ENCODE data around the gene HIVEP3.

HIVEP3 gene

GRCh38 chr1:41868241-41868998, 50.3 kb downstream of the HIVEP3 start:
- Histone ChIP-seq H3K9me3 (ENCODE audit: control insufficient read depth in 5 of 5, low read length in 5 of 5) (no peaks in the 10 kb centered on the region), H3K4me1 (ENCODE audit: control insufficient read depth in 5 of 5, insufficient read depth in 5 of 5, low read length in 5 of 5) (peaks cover 0 to 20% (median 18%) of the 10 kb centered on the region in 5 donors), H3K4me3 (ENCODE audit: low read depth in 1 of 5, low read length in 5 of 5) (no peak overlapping the region), H3K9ac (ENCODE audit: low read length in 5 of 5) (no peak overlapping the region), H3K36me3 (ENCODE audit: control insufficient read depth in 5 of 5, insufficient read depth in 5 of 5, low read length in 5 of 5) (no peaks in the 10 kb centered on the region), H3K27me3 (ENCODE audit: control insufficient read depth in 5 of 5, insufficient read depth in 4 of 5, low read length in 5 of 5) (no peaks in the 10 kb centered on the region), H3K27ac (ENCODE audit: low read depth, low read length) (no peak overlapping the region)

- Histone ChIP-seq H3K4me3 (ENCODE audit: low read depth in 1 of 5, low read length in 5 of 5) (no peak overlapping the region), H3K9me3 (ENCODE audit: control insufficient read depth in 5 of 5, low read length in 5 of 5) (no peaks in the 10 kb centered on the region), H3K36me3 (ENCODE audit: control insufficient read depth in 5 of 5, insufficient read depth in 5 of 5, low read length in 5 of 5) (no peaks in the 10 kb centered on the region), H3K27ac (ENCODE audit: low read depth, low read length) (no peak overlapping the region), H3K27me3 (ENCODE audit: control insufficient read depth in 5 of 5, insufficient read depth in 4 of 5, low read length in 5 of 5) (no peaks in the 10 kb centered on the region), H3K9ac (ENCODE audit: low read length in 5 of 5) (no peak overlapping the region), H3K4me1 (ENCODE audit: control insufficient read depth in 5 of 5, insufficient read depth in 5 of 5, low read length in 5 of 5) (peaks cover 0 to 20% (median 18%) of the 10 kb centered on the region in 5 donors)
Measured at GRCh38 chr1:41866285-41866684, 52.4 kb downstream of the HIVEP3 start.

DNA sequence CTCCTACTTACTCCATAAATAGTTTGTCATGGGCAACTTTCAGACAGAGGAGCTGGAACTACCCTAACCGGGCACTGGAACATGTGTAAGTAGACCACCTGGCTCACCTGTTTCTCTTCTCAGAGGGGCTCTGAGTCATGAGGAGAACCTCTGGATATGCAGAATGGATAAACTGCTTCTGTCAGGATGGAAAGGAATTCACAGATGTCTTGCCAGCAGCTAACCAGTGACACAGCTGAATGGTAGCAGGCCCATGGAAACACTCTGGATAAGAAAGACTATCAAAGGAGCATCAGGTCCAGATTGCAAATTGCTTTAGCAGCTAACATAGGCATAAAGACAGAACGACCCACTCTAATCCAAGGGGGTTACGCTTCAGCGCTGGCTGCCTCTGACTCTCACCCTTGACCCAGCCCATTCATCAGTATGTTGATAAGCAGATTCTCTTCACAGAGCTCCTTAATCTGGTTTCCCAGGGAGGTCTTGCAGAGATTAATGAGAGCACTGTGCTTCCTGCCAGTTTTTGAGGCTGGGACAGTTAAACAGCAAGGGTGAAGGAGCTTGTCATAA, 54.2 kb downstream of the HIVEP3 start:
- H3K9me3 ChIP-seq (ENCODE audit: control insufficient read depth in 5 of 5, low read length in 5 of 5), result no peaks in the 10 kb centered on the region
- no peaks in the 10 kb centered on the region for H3K27me3 ChIP-seq (ENCODE audit: control insufficient read depth in 5 of 5, insufficient read depth in 4 of 5, low read length in 5 of 5)
- no peak overlapping the region for H3K9ac ChIP-seq (ENCODE audit: low read length in 5 of 5)
- H3K27ac ChIP-seq (ENCODE audit: low read depth, low read length), result no peak overlapping the region
- H3K4me1 ChIP-seq (ENCODE audit: control insufficient read depth in 5 of 5, insufficient read depth in 5 of 5, low read length in 5 of 5), result peaks cover 0 to 20% (median 18%) of the 10 kb centered on the region in 5 donors
- no peak overlapping the region for H3K4me3 ChIP-seq (ENCODE audit: low read depth in 1 of 5, low read length in 5 of 5)
- H3K36me3 ChIP-seq (ENCODE audit: control insufficient read depth in 5 of 5, insufficient read depth in 5 of 5, low read length in 5 of 5), result no peaks in the 10 kb centered on the region

DNA sequence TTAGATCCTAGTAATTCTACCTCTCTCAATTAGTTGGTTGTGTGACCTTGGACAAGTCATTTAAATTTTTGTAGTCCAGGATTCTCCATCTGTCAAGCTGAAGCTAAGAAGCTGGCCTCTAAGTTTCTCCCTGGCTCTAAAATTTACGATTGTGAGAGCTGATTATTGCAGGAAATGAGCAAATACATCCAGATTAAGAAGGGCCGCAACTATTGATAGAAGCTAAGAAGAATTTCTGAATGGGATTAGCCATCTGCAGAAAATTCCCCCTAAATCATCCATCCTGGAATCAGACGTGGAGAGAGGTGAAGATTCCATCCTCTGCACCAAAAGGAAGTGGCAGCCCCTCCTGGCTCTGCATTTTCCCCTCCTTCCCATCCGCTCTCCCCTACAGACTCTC, 55.0 kb downstream of the HIVEP3 start:
- no peaks in the 10 kb centered on the region for H3K9me3 ChIP-seq (ENCODE audit: control insufficient read depth in 5 of 5, low read length in 5 of 5)
- H3K9ac ChIP-seq (ENCODE audit: low read length in 5 of 5), result no peak overlapping the region
- no peak overlapping the region for H3K4me3 ChIP-seq (ENCODE audit: low read depth in 1 of 5, low read length in 5 of 5)
- H3K27me3 ChIP-seq (ENCODE audit: control insufficient read depth in 5 of 5, insufficient read depth in 4 of 5, low read length in 5 of 5), result no peaks in the 10 kb centered on the region
- no peaks in the 10 kb centered on the region for H3K36me3 ChIP-seq (ENCODE audit: control insufficient read depth in 5 of 5, insufficient read depth in 5 of 5, low read length in 5 of 5)
- H3K4me1 ChIP-seq (ENCODE audit: control insufficient read depth in 5 of 5, insufficient read depth in 5 of 5, low read length in 5 of 5), result peaks cover 0 to 20% (median 18%) of the 10 kb centered on the region in 5 donors
- H3K27ac ChIP-seq (ENCODE audit: low read depth, low read length), result no peak overlapping the region

DNA sequence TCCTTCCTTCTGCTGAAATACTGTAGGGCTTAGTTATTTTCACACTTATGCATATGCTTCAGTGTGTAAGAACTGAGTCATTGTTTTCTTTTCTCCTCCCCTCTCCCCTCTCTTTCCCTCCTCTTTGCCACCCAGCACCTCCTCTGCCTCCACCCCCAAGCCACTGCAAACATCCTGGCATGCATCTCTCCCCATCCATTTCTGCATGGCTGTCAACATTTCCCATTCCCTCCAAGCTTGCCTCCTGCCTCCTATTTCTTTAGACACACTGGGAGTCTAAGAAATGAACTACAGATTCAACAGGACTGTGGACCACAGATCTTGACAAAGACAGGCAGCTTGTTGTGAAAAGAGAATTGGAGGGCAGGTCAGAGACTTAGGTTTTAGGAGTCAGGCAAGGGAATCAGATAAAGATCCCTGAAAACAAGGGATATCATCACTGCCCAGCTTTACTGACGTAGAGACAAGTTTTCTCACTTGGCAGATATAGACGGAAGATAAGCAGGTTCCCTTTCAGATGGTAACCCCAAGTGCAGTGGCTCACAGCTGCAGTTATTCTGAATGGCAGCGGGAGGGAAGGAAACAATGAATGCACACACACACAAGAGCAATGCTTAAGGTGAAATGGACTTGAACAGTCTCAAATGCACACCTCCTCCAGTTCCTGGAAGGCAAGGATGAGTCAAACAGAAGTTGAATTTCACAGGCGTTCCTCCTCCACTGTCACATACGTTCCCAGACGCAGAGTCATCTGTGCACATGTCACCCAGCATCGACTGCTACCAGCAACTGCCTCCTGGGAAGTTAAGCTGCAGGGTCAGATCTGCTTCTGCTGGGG, 56.1 kb downstream of the HIVEP3 start:
- peaks cover 0 to 20% (median 18%) of the 10 kb centered on the region in 5 donors for H3K4me1 ChIP-seq (ENCODE audit: control insufficient read depth in 5 of 5, insufficient read depth in 5 of 5, low read length in 5 of 5)
- H3K27ac ChIP-seq (ENCODE audit: low read depth, low read length), result no peak overlapping the region
- no peak overlapping the region for H3K4me3 ChIP-seq (ENCODE audit: low read depth in 1 of 5, low read length in 5 of 5)
- no peaks in the 10 kb centered on the region for H3K27me3 ChIP-seq (ENCODE audit: control insufficient read depth in 5 of 5, insufficient read depth in 4 of 5, low read length in 5 of 5)
- H3K9ac ChIP-seq (ENCODE audit: low read length in 5 of 5), result no peak overlapping the region
- no peaks in the 10 kb centered on the region for H3K36me3 ChIP-seq (ENCODE audit: control insufficient read depth in 5 of 5, insufficient read depth in 5 of 5, low read length in 5 of 5)
- H3K9me3 ChIP-seq (ENCODE audit: control insufficient read depth in 5 of 5, low read length in 5 of 5), result no peaks in the 10 kb centered on the region

DNA sequence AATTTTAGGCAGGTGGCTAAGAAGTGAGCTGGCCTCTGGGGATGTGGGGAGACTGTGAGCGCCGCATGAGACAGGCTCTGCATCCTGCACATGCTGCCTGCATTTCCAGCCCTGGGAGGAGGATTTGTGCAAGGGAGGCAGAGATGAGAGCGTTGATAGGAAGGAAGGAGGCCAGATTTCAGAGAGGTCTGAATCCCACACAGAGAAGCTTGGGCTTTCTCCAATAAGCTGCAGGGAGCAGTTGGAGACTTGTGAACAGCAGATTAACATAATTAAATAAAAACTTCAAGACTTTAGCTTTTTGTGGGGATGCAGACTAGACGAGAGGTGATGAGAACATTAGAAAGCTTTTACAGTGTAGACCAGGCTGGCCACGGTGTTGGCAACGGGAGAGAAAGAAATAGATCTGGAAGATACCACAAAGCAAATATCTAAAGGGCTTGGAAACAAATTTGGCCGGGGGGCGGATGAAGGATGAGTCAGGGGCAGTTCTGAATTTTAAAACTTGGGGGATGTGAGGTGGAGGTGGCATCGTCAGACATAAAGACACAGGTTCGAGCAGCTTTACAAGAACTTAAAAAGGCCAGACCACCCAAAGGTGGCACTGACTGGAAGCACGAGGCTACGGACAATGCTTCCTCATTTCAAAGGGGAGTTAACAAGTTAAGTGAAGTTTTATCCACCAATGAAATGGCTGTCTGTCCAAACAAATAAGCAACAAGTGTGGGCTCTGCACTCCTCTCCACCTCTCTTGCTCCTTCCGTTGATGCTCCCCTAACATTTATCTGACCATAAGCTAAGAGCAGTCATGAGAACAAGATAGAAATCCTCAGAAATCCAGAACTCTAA, 57.0 kb downstream of the HIVEP3 start:
- no peaks in the 10 kb centered on the region for H3K9me3 ChIP-seq (ENCODE audit: control insufficient read depth in 5 of 5, low read length in 5 of 5)
- no peak overlapping the region for H3K4me3 ChIP-seq (ENCODE audit: low read depth in 1 of 5, low read length in 5 of 5)
- no peak overlapping the region for H3K27ac ChIP-seq (ENCODE audit: low read depth, low read length)
- no peaks in the 10 kb centered on the region for H3K36me3 ChIP-seq (ENCODE audit: control insufficient read depth in 5 of 5, insufficient read depth in 5 of 5, low read length in 5 of 5)
- H3K4me1 ChIP-seq (ENCODE audit: control insufficient read depth in 5 of 5, insufficient read depth in 5 of 5, low read length in 5 of 5), result peaks cover 2 to 23% (median 22%) of the 10 kb centered on the region in 5 donors
- H3K9ac ChIP-seq (ENCODE audit: low read length in 5 of 5), result no peak overlapping the region
- H3K27me3 ChIP-seq (ENCODE audit: control insufficient read depth in 5 of 5, insufficient read depth in 4 of 5, low read length in 5 of 5), result no peaks in the 10 kb centered on the region

- Histone ChIP-seq H3K4me1 (ENCODE audit: control insufficient read depth in 5 of 5, insufficient read depth in 5 of 5, low read length in 5 of 5) (peaks cover 6 to 23% (median 22%) of the 10 kb centered on the region in 5 donors), H3K36me3 (ENCODE audit: control insufficient read depth in 5 of 5, insufficient read depth in 5 of 5, low read length in 5 of 5) (no peaks in the 10 kb centered on the region), H3K27me3 (ENCODE audit: control insufficient read depth in 5 of 5, insufficient read depth in 4 of 5, low read length in 5 of 5) (no peaks in the 10 kb centered on the region), H3K9me3 (ENCODE audit: control insufficient read depth in 5 of 5, low read length in 5 of 5) (no peaks in the 10 kb centered on the region), H3K27ac (ENCODE audit: low read depth, low read length) (no peak overlapping the region), H3K9ac (ENCODE audit: low read length in 5 of 5) (no peak overlapping the region), H3K4me3 (ENCODE audit: low read depth in 1 of 5, low read length in 5 of 5) (no peak overlapping the region)
Measured at GRCh38 chr1:41860771-41861170, 58.0 kb downstream of the HIVEP3 start.

GRCh38 chr1:41860214-41860613, 58.5 kb downstream of the HIVEP3 start:
- H3K27me3 ChIP-seq (ENCODE audit: control insufficient read depth in 5 of 5, insufficient read depth in 4 of 5, low read length in 5 of 5), result no peaks in the 10 kb centered on the region
- no peak overlapping the region for H3K27ac ChIP-seq (ENCODE audit: low read depth, low read length)
- no peak overlapping the region for H3K4me3 ChIP-seq (ENCODE audit: low read depth in 1 of 5, low read length in 5 of 5)
- H3K9ac ChIP-seq (ENCODE audit: low read length in 5 of 5), result no peak overlapping the region
- peaks cover 6 to 20% (median 16%) of the 10 kb centered on the region in 5 donors for H3K4me1 ChIP-seq (ENCODE audit: control insufficient read depth in 5 of 5, insufficient read depth in 5 of 5, low read length in 5 of 5)
- H3K9me3 ChIP-seq (ENCODE audit: control insufficient read depth in 5 of 5, low read length in 5 of 5), result no peaks in the 10 kb centered on the region
- H3K36me3 ChIP-seq (ENCODE audit: control insufficient read depth in 5 of 5, insufficient read depth in 5 of 5, low read length in 5 of 5), result no peaks in the 10 kb centered on the region

DNA sequence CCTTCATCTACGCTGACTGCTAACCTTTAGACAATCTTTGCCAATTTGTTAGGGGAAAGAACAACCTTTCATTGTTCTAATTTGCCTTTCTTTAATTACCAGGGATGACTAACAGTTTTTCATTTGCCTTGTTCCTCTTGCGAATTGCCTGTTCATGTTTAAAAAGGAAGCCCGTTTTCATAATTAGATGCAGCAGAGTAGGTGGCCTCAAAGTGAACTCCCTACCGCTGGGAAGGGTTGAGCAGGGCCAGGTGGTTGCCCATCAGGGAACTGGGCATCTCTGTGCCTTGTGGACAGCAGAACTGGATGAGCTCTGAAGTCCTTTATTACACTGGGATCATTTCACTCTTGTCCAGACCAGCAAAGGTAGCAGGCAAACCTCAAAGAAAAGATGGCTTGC, 59.0 kb downstream of the HIVEP3 start:
- H3K4me3 ChIP-seq (ENCODE audit: low read depth in 1 of 5, low read length in 5 of 5), result no peak overlapping the region
- no peaks in the 10 kb centered on the region for H3K36me3 ChIP-seq (ENCODE audit: control insufficient read depth in 5 of 5, insufficient read depth in 5 of 5, low read length in 5 of 5)
- H3K27me3 ChIP-seq (ENCODE audit: control insufficient read depth in 5 of 5, insufficient read depth in 4 of 5, low read length in 5 of 5), result no peaks in the 10 kb centered on the region
- H3K4me1 ChIP-seq (ENCODE audit: control insufficient read depth in 5 of 5, insufficient read depth in 5 of 5, low read length in 5 of 5), result peaks cover 6 to 17% (median 14%) of the 10 kb centered on the region in 5 donors
- no peaks in the 10 kb centered on the region for H3K9me3 ChIP-seq (ENCODE audit: control insufficient read depth in 5 of 5, low read length in 5 of 5)
- H3K9ac ChIP-seq (ENCODE audit: low read length in 5 of 5), result no peak overlapping the region
- H3K27ac ChIP-seq (ENCODE audit: low read depth, low read length), result no peak overlapping the region

All from subcutaneous abdominal adipose tissue (tissue), 5 donors.